GM19099 (cell line): ENCODE results near the gene DOCK10.

Experiments
- POLR2A ChIP-seq: IDR thresholded peaks from 3 replicates; pipeline ENCODE4 v1.6.1; 2011; ENCODE audit warnings: low read depth; ENCODE audit not compliant: insufficient read length; ENCODE audit errors: extremely low read depth

Gene DOCK10

GRCh38 chr2:225028572-225028971, 13.7 kb downstream of the DOCK10 start:
- TF ChIP-seq POLR2A, result no peak

GRCh38 chr2:225027061-225027762, 15.1 kb downstream of the DOCK10 start:
- TF ChIP-seq POLR2A, result no peak

GRCh38 chr2:225025917-225026571, 16.2 kb downstream of the DOCK10 start:
- no peak for TF ChIP-seq POLR2A

GRCh38 chr2:225022188-225022587, 20.1 kb downstream of the DOCK10 start:
- TF ChIP-seq POLR2A, result no peak

GRCh38 chr2:225020168-225020849, 22.0 kb downstream of the DOCK10 start:
- no peak for TF ChIP-seq POLR2A

- TF ChIP-seq POLR2A, result no peak
Measured at GRCh38 chr2:225019105-225019504, 23.2 kb downstream of the DOCK10 start.

GRCh38 chr2:225017713-225018112, 24.6 kb downstream of the DOCK10 start:
- TF ChIP-seq POLR2A, result no peak

- TF ChIP-seq POLR2A, result no peak
Measured at GRCh38 chr2:225017098-225017685, 25.1 kb downstream of the DOCK10 start.

- no peak for TF ChIP-seq POLR2A
Measured at GRCh38 chr2:225013425-225014365, 28.6 kb downstream of the DOCK10 start.

GRCh38 chr2:225011585-225011984, 30.7 kb downstream of the DOCK10 start:
- no peak for TF ChIP-seq POLR2A

- no peak for TF ChIP-seq POLR2A
Measured at GRCh38 chr2:225010804-225011203, 31.5 kb downstream of the DOCK10 start.

GRCh38 chr2:225009768-225010167, 32.5 kb downstream of the DOCK10 start:
- TF ChIP-seq POLR2A, result no peak

- TF ChIP-seq POLR2A, result no peak
Measured at GRCh38 chr2:225008935-225009334, 33.3 kb downstream of the DOCK10 start.

- TF ChIP-seq POLR2A, result no peak
Measured at GRCh38 chr2:225008179-225008856, 34.0 kb downstream of the DOCK10 start.

GRCh38 chr2:225006730-225007129, 35.5 kb downstream of the DOCK10 start:
- no peak for TF ChIP-seq POLR2A

- TF ChIP-seq POLR2A, result no peak
Measured at GRCh38 chr2:225004597-225004996, 37.7 kb downstream of the DOCK10 start.
